ENCODE results near the gene CCDC172. TPM values are rescaled to one million over a fixed set of nuclear protein-coding genes. Genes with fewer than 3 reads are reported as not detected.
"Not testable (repeated sequence)": the region's sequence is repeated elsewhere in the genome, so short reads cannot be mapped to it uniquely, and the experiment has no call there.

Gene CCDC172
- polyA plus RNA-seq, 1 experiment, result not detected

- CTCF ChIA-PET, result interaction anchor here (0.6 to 4.4 kb wide), 15 partner anchors 8 to 1215 kb away, joined by 3 to 29 read pairs (median 4); no protein-coding TSS in a partner anchor
Observed at GRCh38 chr10:116385311-116385710, 61.1 kb downstream of the CCDC172 start.

GRCh38 chr10:116385994-116386809, 62.0 kb downstream of the CCDC172 start:
- no peaks in the 10 kb centered on the region for H3K36me3 ChIP-seq (ENCODE audit: control insufficient read depth, insufficient read depth, low read length)
- H3K4me3 ChIP-seq (ENCODE audit: low read depth, low read length), result no peak overlapping the region
- peak; percentile 56 for TF ChIP-seq CTCF (IDR thresholded peaks at IDR 0.05; ENCODE audit: insufficient read depth, low read depth, low read length)
- H3K27me3 ChIP-seq (ENCODE audit: control insufficient read depth, insufficient read depth, low read length), result no peaks in the 10 kb centered on the region
- DNase-seq (ENCODE audit: low read depth), result no peak
- CTCF ChIA-PET, result interaction anchor here (0.6 to 4.4 kb wide), 18 partner anchors 9 to 1216 kb away, joined by 3 to 29 read pairs (median 4); no protein-coding TSS in a partner anchor
- POLR2A ChIA-PET, result no interaction called here

More at GRCh38 chr10:116385311-116385710, 61.1 kb downstream of the CCDC172 start:
- H3K36me3 ChIP-seq (ENCODE audit: control insufficient read depth, insufficient read depth, low read length), result no peaks in the 10 kb centered on the region
- TF ChIP-seq CTCF (IDR thresholded peaks at IDR 0.05; ENCODE audit: insufficient read depth, low read depth, low read length), result no peak
- H3K4me3 ChIP-seq (ENCODE audit: low read depth, low read length), result no peak overlapping the region
- no peak for DNase-seq (ENCODE audit: low read depth)
- H3K27me3 ChIP-seq (ENCODE audit: control insufficient read depth, insufficient read depth, low read length), result no peaks in the 10 kb centered on the region
- POLR2A ChIA-PET, result no interaction called here

GRCh38 chr10:116393246-116393831, 69.1 kb downstream of the CCDC172 start:
- CTCF ChIA-PET; H3K27me3 ChIP-seq (ENCODE audit: control insufficient read depth, insufficient read depth, low read length); H3K36me3 ChIP-seq (ENCODE audit: control insufficient read depth, insufficient read depth, low read length); H3K4me3 ChIP-seq (ENCODE audit: low read depth, low read length); DNase-seq (ENCODE audit: low read depth); POLR2A ChIA-PET: not testable (repeated sequence)

- DNase-seq (ENCODE audit: low read depth), result no peak
- TF ChIP-seq CTCF (IDR thresholded peaks at IDR 0.05; ENCODE audit: insufficient read depth, low read depth, low read length), result no peak
- Histone ChIP-seq H3K4me3 (ENCODE audit: low read depth, low read length) (no peak overlapping the region), H3K27me3 (ENCODE audit: control insufficient read depth, insufficient read depth, low read length) (no peaks in the 10 kb centered on the region), H3K36me3 (ENCODE audit: control insufficient read depth, insufficient read depth, low read length) (no peaks in the 10 kb centered on the region)
- CTCF ChIA-PET, result no interaction called here
- POLR2A ChIA-PET, result no interaction called here
Observed at GRCh38 chr10:116395223-116395985, 71.2 kb downstream of the CCDC172 start.

GRCh38 chr10:116398224-116398623, 74.0 kb downstream of the CCDC172 start:
- H3K36me3 ChIP-seq (ENCODE audit: control insufficient read depth, insufficient read depth, low read length), result no peaks in the 10 kb centered on the region
- POLR2A ChIA-PET, result no interaction called here
- CTCF ChIA-PET, result no interaction called here
- no peak for TF ChIP-seq CTCF (IDR thresholded peaks at IDR 0.05; ENCODE audit: insufficient read depth, low read depth, low read length)
- H3K4me3 ChIP-seq (ENCODE audit: low read depth, low read length), result no peak overlapping the region
- no peak for DNase-seq (ENCODE audit: low read depth)
- no peaks in the 10 kb centered on the region for H3K27me3 ChIP-seq (ENCODE audit: control insufficient read depth, insufficient read depth, low read length)
